ENCODE measurements around the gene HMCN1.

Gene HMCN1

DNA sequence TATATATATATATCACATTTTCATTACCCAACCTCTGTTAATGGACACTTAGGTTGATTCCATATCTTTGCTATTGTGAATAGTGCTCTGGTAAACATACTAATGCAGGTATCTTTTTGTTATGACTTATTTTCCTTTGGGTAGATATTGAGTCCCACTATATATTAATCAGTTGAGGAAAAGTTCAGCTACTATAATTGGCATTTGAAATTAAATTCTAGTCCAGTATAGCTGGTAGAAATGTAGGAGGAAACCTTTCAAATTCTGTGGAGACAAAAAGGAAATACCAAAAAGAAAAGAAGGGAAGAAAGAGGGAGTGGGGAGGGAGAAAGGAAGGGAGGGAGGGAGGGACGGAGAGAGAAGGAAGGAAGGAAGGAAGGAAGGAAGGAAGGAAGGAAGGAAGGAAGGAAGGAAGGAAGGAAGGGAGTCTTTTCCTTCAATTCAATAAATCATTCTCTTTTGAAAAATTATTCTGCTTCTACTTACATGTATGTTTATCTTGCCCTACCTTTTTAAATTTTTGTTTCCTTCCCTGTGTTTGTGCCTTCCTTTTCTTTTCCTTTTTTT lies 329.0 kb downstream of the HMCN1 start:
- no peak for DNase-seq (ENCODE audit: low spot score)
- no peak for FAIRE-seq

DNA sequence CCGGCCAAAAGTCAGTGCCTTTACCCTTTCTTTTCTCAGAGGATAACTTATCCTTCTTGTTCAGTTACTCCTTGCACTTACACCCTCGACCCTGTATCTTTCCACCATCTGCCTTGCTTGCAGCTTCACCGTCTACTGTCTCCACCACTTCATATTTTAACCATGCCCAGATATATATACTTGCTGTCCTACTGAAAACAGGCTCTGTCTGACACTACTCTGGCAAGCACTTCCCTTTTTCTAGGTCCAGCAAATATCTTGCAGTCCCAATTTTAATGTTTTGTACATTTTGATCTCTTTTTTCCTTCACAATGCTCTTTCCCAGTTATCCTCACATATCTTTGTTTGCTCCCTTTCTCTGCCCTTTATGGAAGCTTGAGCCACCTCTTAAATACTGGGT lies 332.2 kb downstream of the HMCN1 start:
- FAIRE-seq, result no peak
- DNase-seq (ENCODE audit: low spot score), result no peak

DNA sequence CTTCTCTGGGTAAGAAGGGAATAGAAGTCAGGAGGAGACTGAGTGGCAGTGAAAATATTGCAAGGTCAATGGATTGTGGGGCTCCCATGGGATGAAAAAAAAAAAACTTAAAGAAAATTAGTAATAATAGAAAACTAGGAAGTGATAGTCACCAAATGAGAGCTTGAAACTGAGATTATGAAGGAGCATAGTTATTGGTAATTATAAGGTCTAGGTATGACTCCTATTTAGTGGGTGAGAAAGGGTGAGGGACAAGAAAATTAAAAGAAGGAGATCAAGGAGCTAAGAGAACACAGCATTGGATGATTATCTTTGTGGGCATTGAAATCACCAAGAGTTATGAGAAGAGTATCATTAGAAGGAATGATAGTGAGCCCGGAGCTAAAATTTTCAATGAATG lies 339.5 kb downstream of the HMCN1 start:
- DNase-seq (ENCODE audit: low spot score) (no peak), FAIRE-seq (no peak)

DNA sequence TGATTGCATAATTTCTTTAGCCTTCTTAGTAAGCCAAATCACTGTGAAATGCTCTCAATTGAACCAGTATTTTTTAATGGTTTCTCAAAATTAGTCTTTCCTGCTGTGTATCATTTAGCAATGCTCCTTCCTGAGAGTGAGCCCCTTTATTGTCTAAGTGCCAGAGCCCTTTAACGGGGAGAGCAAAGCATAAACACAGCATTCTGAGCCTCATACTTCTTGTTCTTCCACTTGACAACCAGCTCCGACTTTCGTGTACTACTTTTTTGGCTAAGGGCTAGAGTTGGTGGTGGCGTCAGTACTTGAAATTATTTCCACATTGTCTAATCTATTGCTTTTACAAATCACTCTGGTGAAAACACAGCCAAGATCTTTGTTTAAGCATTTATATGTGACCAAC lies 341.8 kb downstream of the HMCN1 start:
- FAIRE-seq (no peak), DNase-seq (ENCODE audit: low spot score) (no peak)

DNA sequence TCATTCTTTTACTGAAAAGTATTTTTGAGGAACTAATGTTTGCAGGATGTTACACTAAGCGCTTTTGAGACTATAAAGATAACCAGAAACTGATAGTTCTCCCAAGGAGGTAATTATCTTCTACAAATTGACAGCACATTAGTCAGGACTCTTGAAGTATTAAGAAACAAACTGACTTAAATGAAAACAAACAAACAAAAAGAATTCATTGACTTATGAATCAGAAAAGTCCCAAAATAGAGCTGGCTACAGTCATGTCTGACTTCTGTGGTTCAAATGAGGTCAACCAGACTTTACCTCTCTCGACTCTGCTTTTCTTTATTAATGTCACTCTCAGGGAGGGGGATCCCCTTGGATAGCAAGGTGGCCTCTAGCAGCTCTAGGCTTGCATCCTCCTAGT lies 344.1 kb downstream of the HMCN1 start:
- FAIRE-seq (no peak), DNase-seq (ENCODE audit: low spot score) (no peak)

DNA sequence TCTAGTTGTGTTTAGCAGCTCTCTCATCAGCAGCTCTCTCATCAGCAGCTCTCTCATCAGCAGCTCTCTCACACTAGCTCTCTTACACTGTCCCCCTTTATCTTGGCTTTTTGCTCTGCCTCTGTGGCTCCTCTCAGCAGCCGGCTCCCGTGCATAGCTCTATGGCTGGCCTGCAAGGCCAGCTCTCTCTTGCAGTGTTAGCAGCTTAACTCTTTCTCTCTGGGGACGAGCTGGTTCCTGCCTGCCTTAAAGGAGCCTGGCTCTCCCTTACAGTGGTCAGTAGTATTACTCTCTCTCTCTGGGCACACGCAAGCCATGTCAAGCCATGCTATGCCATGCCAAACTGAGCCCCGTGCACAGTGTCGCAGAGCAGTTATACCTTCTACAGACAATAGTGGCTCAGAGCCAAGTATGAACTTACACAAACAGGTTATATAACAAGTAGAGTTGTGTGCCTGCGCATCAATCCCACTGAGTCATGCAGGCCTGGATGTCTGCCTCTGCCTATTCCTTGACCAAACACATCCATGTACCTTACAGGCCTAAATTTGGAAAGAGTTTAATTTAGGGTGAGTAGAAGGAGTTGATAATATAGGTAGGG lies 345.0 kb downstream of the HMCN1 start:
- FAIRE-seq, result no peak
- no peak for DNase-seq (ENCODE audit: low spot score)

DNA sequence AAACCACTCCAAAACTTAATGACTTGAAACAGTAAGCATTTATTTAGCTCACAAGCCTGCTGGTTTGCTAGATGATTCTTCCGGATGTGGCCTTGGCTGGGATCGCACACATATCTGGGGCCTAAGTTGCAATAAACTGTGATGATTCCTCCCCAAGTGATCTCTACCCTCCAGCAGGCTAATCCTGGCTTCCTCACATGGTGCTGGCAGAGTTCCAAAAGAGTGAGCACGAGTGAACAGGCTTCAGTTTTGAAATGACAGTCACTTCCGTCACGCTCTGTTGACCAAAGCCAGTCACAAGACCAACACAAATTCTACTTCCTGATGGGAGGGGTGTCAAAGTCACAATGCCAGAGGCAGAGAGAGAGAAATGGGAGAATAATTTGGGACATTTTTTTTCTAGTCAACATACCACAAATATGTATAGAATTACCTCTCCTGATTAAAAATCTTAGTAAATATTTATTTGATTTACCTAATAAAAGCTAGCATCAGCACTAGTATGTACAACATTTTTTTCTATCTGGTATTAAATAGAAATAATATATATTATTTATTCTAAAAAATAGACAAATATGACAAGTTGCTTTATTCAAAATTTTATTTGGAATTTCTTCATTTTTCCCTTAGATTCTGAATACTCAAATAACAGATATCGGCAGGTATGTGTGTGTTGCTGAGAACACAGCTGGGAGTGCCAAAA lies 348.2 kb downstream of the HMCN1 start:
- peak; percentile 96 for FAIRE-seq
- peak; percentile 98 for DNase-seq (ENCODE audit: low spot score)

DNA sequence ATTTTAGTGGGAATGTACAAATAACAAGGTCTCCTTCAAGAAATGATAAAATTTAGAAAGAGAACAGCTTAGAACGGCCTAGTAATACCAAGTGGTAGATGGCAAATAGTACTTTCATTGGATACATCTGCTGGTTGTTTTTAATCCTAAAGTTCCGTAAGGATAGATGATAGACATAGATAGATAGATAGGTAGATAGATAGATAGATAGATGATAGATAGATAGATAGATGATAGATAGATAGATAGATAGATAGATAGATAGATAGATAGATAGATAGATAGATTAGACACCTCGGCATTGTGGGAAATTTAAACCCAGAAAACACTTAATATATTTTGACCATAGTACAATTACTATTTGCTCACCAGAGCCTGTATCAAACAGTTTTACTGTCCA lies 352.4 kb downstream of the HMCN1 start:
- FAIRE-seq, result no peak
- no peak for DNase-seq (ENCODE audit: low spot score)

DNA sequence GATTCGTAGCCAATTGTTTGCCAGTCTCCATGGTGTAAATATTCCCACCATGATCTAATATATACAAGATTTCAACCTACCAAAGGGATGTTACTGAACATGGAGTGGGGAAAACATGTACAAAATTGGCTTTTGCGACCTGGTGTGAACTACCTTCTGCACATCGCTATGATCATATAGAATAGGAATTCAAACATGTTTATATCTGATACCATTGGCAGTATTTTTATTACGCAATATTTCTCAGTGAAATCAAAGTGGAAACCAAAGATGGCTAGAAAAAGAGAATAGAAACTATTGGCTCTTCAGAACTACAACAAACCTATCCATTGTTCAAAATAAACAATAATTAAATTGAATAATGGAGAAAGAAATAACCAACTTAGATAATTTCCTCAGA lies 355.7 kb downstream of the HMCN1 start:
- no peak for FAIRE-seq
- no peak for DNase-seq (ENCODE audit: low spot score)

DNA sequence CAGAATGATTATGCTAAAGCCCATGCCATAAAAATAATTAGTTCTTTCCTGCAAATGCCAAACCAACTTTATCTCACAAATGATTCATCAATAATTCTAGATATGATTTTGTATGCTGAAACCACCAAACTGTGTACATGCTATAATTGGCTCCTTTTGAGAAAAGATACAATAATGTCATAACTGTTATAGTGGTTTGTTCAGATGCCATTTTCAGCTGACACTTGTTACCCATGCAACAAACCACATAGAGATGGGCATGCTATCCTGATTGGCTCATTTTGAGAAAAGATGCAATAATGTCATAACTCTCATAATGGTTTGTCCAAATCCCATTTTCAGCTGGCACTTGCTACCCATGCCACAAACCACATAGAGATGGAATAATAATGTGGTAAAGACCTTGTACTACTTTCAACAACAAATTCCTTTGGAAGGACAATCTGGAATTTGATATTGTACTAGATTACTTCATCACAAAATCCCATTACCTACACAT lies 357.1 kb downstream of the HMCN1 start:
- DNase-seq (ENCODE audit: low spot score), result no peak
- no peak for FAIRE-seq

DNA sequence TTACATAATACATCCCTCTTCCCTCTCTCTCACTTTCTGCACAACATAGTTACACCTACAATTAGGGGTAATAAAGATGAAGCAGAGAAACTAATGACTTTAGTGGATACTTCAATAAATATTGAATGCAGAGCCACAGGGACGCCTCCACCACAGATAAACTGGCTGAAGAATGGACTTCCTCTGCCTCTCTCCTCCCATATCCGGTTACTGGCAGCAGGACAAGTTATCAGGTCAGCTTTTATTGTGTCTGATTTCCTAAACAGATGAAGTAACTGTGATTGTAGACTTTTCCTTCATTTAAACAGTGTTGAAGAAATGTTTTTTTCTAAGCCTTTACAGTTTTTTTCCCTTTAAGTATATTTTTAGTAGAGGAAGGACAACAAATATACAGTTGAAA lies 359.2 kb downstream of the HMCN1 start:
- DNase-seq (ENCODE audit: low spot score) (no peak), FAIRE-seq (no peak)

DNA sequence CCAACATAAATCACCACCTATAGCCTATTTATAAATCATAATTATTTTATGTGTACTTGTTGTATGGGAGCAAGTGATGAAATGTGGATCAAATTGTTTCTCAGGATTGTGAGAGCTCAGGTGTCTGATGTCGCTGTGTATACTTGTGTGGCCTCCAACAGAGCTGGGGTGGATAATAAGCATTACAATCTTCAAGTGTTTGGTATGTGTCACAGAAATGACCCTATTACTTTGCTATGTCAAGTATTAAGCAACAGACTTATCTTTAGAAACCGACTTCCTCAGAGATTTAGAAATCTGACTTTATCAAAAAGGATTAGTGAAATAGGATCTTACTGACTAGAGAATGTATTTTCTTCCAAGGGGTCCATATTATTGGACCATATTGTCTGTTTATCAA lies 360.0 kb downstream of the HMCN1 start:
- peak; percentile 52 for DNase-seq (ENCODE audit: low spot score)
- peak; percentile 22 for FAIRE-seq

DNA sequence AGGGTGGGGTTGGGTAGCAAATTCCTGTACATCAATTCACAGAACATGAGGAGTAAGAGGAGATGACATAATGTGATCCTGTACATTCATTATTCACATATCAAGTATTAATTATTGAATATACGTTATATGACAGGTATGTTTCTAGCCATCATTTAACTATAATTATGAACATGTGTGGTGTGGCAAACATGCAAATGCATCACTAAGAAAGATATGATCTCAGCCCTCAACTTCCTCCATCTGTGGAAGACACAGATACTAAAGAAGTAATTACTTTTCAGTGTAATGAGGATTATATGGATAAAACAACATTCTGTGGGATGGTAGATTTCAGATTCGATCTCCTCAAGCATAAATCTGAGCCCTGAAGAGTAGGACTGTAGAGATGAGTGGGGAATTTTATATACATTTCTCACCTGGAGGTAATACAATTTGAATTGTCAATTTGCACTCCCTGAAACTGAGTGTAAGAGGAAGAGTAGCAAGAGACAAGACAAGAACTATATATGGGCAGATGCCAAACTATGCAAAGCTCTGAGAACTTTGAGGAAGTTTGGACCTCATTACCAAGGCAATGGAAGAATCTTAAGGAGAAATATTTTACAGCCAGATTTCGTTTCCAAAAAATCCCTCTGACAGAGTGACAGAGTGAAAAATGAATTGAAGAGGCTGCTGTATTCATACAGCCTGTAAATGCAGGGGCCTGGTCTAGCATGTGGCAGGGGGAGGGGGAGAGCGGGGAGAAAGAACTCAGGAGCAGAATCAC lies 365.3 kb downstream of the HMCN1 start:
- FAIRE-seq, result no peak
- DNase-seq (ENCODE audit: low spot score), result no peak

DNA sequence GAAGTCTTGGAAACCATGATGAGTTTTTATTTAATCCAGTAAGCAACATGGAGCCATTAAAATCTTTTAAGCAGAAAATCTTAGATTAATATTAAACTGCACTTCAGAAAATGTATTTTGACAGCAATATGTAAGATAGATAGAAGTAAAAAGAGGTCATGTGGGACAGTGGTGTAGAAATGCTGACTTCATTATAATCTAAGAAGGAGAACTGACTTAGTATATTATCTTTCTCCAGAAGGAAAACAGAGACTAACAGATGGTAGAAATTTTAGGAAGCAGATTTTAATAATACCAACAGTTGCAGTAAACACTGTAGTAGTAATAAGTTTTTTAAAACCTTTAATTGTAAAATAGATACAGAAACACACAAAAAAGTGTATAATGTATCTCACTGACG lies 367.9 kb downstream of the HMCN1 start:
- DNase-seq (ENCODE audit: low spot score) (no peak), FAIRE-seq (no peak)

DNA sequence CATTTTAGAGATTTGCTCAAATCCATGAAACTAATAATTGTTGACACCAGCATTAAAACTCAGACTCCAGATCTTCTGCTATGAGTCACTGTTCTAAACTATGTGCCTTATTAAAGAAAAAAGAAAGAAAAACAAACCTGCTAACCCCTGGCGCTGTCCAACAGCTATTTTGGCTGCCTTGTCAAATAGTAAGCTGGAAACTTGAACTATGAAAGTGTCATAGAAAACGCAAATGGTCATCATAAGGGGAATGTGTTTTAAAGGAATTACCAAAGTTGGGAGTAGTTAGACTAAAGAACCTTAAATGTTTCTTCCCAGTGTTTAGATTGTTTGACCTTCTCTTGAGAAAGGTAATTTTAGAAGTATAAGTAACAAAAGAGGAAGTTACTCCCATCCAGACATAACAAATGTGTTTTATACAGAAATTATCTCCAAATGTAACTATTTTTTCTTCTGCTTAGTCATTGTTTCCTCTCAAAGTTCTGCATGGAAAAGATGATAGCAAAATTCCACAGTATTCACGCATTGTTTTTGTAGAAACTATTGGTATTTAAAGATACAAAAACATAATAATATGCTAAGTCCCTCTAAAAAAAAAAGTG lies 368.5 kb downstream of the HMCN1 start:
- DNase-seq (ENCODE audit: low spot score) (peak; percentile 22), FAIRE-seq (no peak)

DNA sequence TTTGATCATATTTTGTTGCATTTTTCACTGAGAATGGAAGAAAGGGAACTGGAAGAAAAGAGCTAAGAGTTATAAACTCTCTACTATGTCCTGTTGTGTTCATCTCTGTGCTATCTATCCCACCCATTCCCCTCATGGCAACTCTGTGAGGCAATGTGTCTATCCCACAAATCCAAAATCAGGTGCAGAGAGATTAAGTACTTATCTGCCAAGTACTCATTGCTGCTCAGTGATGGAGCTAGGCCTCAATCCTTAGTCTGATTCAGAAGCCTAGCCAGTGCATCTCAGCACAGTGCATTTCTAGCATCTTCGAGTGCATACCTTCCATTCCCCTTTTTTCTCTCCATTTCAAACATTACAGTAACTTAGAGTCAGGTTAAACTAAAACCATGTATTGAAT lies 370.3 kb downstream of the HMCN1 start:
- FAIRE-seq, result no peak

DNA sequence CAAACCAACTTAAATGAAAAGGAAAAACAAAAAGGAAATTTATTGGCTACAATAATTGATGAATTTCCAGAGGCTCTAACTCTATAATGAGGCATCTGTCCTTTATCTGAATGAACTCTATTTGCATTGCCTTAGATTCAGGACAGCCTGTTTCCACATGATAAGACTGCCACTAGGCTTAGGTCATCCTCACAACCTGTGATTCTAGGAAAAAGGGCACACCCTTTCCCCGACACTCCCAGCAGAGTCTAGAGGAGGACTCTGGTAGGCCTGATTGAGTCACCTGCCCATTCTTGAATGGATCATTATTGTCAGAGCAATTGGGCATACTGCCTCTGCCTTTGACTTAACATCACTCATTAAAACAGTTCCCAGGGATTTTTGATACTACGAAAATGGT lies 378.1 kb downstream of the HMCN1 start:
- no peak for FAIRE-seq
- no peak for DNase-seq (ENCODE audit: low spot score)

More for the DNA sequence above, 370.3 kb downstream of the HMCN1 start:
- no peak for DNase-seq (ENCODE audit: low spot score)

DNA sequence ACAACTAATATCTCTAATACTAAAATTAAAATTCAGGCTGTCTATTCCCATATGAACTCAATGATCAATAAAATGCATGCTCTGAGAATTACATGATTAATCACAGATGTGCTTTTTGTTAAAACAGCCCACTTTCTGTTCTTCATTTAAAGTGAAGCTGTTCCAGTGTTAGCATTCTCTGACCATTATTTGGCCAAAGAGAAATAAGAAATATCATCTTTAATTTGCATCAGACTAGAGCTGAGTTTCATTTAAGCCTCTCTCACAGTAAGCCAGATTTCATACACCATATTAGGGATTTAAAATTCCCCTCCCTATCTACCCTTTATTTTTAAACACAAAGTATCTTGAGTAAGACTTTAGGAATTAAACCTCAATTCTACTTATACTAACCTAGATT lies 379.3 kb downstream of the HMCN1 start:
- FAIRE-seq (no peak), DNase-seq (ENCODE audit: low spot score) (no peak)

DNA sequence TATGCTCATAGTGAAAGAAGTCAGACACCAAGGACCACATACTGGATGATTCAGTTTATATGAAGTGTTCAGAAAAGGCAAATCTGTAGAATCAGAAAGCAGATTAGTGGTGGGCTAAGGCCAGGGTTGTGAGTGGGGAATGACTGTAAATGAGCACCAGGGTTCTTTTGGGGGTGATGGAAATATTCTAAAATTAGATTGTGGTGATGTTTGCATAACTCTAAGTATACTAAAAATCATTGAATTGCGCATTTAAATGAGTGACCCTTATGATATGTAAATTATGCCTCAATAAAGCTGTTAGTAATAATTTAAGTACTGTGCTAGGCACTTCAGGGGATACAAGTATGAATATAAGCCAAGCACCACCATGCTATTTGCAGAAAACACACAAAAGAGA lies 384.5 kb downstream of the HMCN1 start:
- FAIRE-seq (no peak), DNase-seq (ENCODE audit: low spot score) (no peak)

DNA sequence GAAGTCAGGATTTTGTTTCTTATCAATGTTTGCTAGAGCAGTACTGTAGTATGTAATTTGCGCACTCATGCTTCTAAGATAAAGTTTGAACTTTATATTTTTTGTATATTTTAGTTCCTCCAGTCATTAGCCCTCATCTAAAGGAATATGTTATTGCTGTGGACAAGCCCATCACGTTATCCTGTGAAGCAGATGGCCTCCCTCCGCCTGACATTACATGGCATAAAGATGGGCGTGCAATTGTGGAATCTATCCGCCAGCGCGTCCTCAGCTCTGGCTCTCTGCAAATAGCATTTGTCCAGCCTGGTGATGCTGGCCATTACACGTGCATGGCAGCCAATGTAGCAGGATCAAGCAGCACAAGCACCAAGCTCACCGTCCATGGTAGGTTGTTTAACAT lies 388.6 kb downstream of the HMCN1 start:
- FAIRE-seq, result no peak
- DNase-seq (ENCODE audit: low spot score), result no peak

DNA sequence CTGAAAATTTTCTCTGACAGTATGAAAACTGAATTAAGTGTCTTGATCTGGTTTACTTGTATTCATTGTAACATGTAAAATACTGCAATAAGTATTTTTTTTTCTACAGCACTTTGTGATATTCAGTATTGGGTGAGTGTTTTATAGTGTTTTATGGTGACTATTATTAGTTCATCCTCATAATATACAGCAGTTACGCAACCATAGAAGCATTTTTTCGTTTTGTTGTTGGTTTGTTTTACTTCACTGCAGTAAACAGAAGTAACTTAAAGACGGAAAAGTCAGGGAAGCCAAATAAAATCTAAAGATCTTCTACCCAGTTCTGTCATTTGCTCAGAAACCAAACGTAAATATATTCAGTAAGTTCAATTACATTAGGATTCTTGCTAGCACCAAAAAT lies 390.8 kb downstream of the HMCN1 start:
- no peak for FAIRE-seq
- no peak for DNase-seq (ENCODE audit: low spot score)

DNA sequence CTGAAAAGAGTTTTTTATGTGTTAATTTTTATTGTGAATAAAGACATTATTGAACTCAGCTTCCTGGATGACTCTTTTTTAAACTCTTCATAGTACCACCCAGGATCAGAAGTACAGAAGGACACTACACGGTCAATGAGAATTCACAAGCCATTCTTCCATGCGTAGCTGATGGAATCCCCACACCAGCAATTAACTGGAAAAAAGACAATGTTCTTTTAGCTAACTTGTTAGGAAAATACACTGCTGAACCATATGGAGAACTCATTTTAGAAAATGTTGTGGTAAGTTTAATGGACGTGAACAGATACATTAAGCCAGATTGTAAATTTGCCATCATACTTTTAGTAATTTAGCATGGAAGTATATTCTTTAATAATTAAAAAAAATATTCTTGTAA lies 391.3 kb downstream of the HMCN1 start:
- DNase-seq (ENCODE audit: low spot score) (no peak), FAIRE-seq (no peak)
